Mucosa of stomach (tissue), 1 donor: ENCODE results near the gene MYH14.
"Not testable (repeated sequence)": the region's sequence is repeated elsewhere in the genome, so short reads cannot be mapped to it uniquely, and the experiment has no call there.

ENCODE experiments used
- H3K27me3 ChIP-seq: one replicate; pipeline ENCODE4 v1.7.0; 2013; ENCODE audit warnings: mild to moderate bottlenecking, low read length; ENCODE audit not compliant: control insufficient read depth, insufficient read depth
- H3K36me3 ChIP-seq: one replicate; pipeline ENCODE4 v1.7.0; 2013; ENCODE audit warnings: low read length; ENCODE audit not compliant: control insufficient read depth, insufficient read depth
- H3K4me1 ChIP-seq: one replicate; pipeline ENCODE4 v1.7.0; 2013; ENCODE audit warnings: mild to moderate bottlenecking, low read length; ENCODE audit not compliant: control insufficient read depth, insufficient read depth
- H3K4me3 ChIP-seq: one replicate; pipeline ENCODE4 v1.7.0; 2013; ENCODE audit warnings: low read length
- H3K9ac ChIP-seq: one replicate; pipeline ENCODE4 v1.7.0; 2013; ENCODE audit warnings: mild to moderate bottlenecking, low read length, moderate library complexity
- H3K9me3 ChIP-seq: one replicate; pipeline ENCODE4 v1.7.0; 2013; ENCODE audit warnings: mild to moderate bottlenecking, low read length, moderate library complexity; ENCODE audit not compliant: control insufficient read depth
- donor health status: Pancreatic carcinoma.

MYH14 gene

GRCh38 chr19:50337031-50337430 lies 133.6 kb downstream of the MYH14 start:
- not testable (repeated sequence) for H3K9ac ChIP-seq, H3K36me3 ChIP-seq, H3K4me3 ChIP-seq

GRCh38 chr19:50340331-50340730 lies 136.9 kb downstream of the MYH14 start:
- H3K36me3 ChIP-seq = no peaks in the 10 kb centered on the region
- no peaks in the 10 kb centered on the region for H3K4me1 ChIP-seq
- H3K9ac ChIP-seq = no peak overlapping the region
- H3K4me3 ChIP-seq = no peak overlapping the region
- no peaks in the 10 kb centered on the region for H3K27me3 ChIP-seq
- no peaks in the 10 kb centered on the region for H3K9me3 ChIP-seq

More at GRCh38 chr19:50337031-50337430, 133.6 kb downstream of the MYH14 start:
- Histone ChIP-seq H3K4me1 (peaks cover 13% of the 10 kb centered on the region), H3K27me3 (peaks cover 22% of the 10 kb centered on the region)
- not testable (repeated sequence) for H3K9me3 ChIP-seq

- Histone ChIP-seq H3K36me3 (no peaks in the 10 kb centered on the region), H3K9me3 (no peaks in the 10 kb centered on the region), H3K27me3 (no peaks in the 10 kb centered on the region), H3K9ac (no peak overlapping the region), H3K4me3 (no peak overlapping the region), H3K4me1 (no peaks in the 10 kb centered on the region)
Measured at GRCh38 chr19:50341091-50341564, 137.7 kb downstream of the MYH14 start.

- Histone ChIP-seq H3K4me1 (no peaks in the 10 kb centered on the region), H3K36me3 (no peaks in the 10 kb centered on the region), H3K9ac (no peak overlapping the region), H3K27me3 (no peaks in the 10 kb centered on the region), H3K9me3 (no peaks in the 10 kb centered on the region), H3K4me3 (no peak overlapping the region)
Measured at GRCh38 chr19:50344661-50345318, 141.4 kb downstream of the MYH14 start.

DNA sequence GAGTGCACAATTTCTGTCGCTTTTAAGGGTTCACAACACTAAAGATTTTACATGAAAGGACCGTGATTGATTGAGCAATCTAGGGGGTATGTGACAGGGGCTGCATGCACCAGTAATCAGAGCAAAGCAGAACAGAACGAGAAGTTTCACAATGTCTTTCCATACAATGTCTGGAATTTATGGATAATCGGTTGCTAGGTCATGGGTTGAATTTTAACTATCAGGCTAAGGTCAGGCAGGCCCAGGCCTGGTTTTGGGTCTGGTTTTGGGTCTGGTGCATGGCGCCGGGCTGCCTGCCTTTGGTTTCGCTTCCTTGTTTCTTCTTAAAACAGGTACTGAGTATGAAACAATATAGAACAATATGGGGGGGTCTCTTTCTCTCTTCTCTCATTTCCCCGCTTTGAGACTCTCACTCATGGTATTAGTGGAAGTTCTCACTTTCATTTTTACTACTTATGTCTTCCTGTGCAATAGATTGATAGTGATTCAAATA lies 143.7 kb downstream of the MYH14 start:
- H3K27me3 ChIP-seq, H3K4me1 ChIP-seq, H3K9ac ChIP-seq, H3K4me3 ChIP-seq, H3K9me3 ChIP-seq, H3K36me3 ChIP-seq: not testable (repeated sequence)

GRCh38 chr19:50349277-50350057 lies 146.0 kb downstream of the MYH14 start:
- Histone ChIP-seq H3K4me1 (no peaks in the 10 kb centered on the region), H3K9ac (no peak overlapping the region), H3K27me3 (no peaks in the 10 kb centered on the region), H3K36me3 (no peaks in the 10 kb centered on the region), H3K4me3 (no peak overlapping the region), H3K9me3 (no peaks in the 10 kb centered on the region)

GRCh38 chr19:50352242-50352641 lies 148.8 kb downstream of the MYH14 start:
- H3K9me3 ChIP-seq = no peaks in the 10 kb centered on the region
- no peaks in the 10 kb centered on the region for H3K36me3 ChIP-seq
- peaks cover 2% of the 10 kb centered on the region for H3K27me3 ChIP-seq
- H3K4me3 ChIP-seq = no peak overlapping the region
- peaks cover 3% of the 10 kb centered on the region for H3K4me1 ChIP-seq
- H3K9ac ChIP-seq = no peak overlapping the region

DNA sequence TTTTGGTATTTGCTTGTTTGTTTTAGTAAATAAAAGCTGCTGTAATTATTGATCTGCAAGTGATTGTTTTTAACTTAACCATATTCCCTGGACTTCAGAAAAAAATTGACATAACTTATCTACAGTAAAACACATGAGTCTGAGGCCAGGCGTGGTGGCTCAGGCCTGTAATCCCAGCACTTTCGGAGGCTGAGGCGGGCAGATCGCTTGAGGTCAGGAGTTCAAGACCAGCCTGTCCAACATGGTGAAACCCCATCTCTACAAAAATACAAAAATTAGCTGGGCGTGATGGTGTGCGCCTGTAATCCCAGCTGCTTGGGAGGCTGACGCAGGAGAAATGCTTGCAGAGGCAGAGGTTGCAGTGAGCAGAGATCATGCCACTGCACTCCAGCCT lies 150.1 kb downstream of the MYH14 start:
- H3K27me3 ChIP-seq, H3K4me3 ChIP-seq, H3K36me3 ChIP-seq, H3K4me1 ChIP-seq, H3K9me3 ChIP-seq, H3K9ac ChIP-seq: not testable (repeated sequence)

- peaks cover 6% of the 10 kb centered on the region for H3K27me3 ChIP-seq
- H3K4me3 ChIP-seq = peak overlapping the region; percentile 35
- peaks cover 4% of the 10 kb centered on the region for H3K4me1 ChIP-seq
- H3K9ac ChIP-seq = no peak overlapping the region
- no peaks in the 10 kb centered on the region for H3K36me3 ChIP-seq
- no peaks in the 10 kb centered on the region for H3K9me3 ChIP-seq
Measured at GRCh38 chr19:50356691-50357177, 153.3 kb downstream of the MYH14 start.

- Histone ChIP-seq H3K4me3 (peak overlapping the region; percentile 35), H3K27me3 (peaks cover 6% of the 10 kb centered on the region), H3K9me3 (no peaks in the 10 kb centered on the region), H3K9ac (peak overlapping the region; percentile 74), H3K36me3 (no peaks in the 10 kb centered on the region), H3K4me1 (peaks cover 4% of the 10 kb centered on the region)
Measured at GRCh38 chr19:50357178-50358100, 154.0 kb downstream of the MYH14 start.

- H3K9ac ChIP-seq = no peak overlapping the region
- H3K4me1 ChIP-seq = peaks cover 4% of the 10 kb centered on the region
- H3K4me3 ChIP-seq = peak overlapping the region; percentile 19
Measured at GRCh38 chr19:50358483-50359327, 155.3 kb downstream of the MYH14 start.

More at GRCh38 chr19:50358483-50359327, 155.3 kb downstream of the MYH14 start:
- peaks cover 6% of the 10 kb centered on the region for H3K27me3 ChIP-seq
- H3K36me3 ChIP-seq = no peaks in the 10 kb centered on the region
- H3K9me3 ChIP-seq = no peaks in the 10 kb centered on the region
